NK-92 (cell line): ENCODE data around the gene MTCL1.

ENCODE experiments used
- DNase-seq: peaks from one replicate; lab custom pipeline; 2025; ENCODE audit not compliant: unreplicated experiment; lab: John Stamatoyannopoulos, UW

Gene MTCL1

GRCh38 chr18:8856212-8856611 lies 150.9 kb downstream of the MTCL1 start:
- DNase-seq: no peak

- DNase-seq: no peak
Observed at GRCh38 chr18:8856769-8857393, 151.5 kb downstream of the MTCL1 start.

- no peak for DNase-seq
Observed at GRCh38 chr18:8857806-8858205, 152.4 kb downstream of the MTCL1 start.

- DNase-seq: no peak
Observed at GRCh38 chr18:8858888-8859511, 153.6 kb downstream of the MTCL1 start.

- DNase-seq: no peak
Observed at GRCh38 chr18:8860845-8861642, 155.7 kb downstream of the MTCL1 start.

GRCh38 chr18:8863427-8863826 lies 158.1 kb downstream of the MTCL1 start:
- DNase-seq: no peak

- no peak for DNase-seq
Observed at GRCh38 chr18:8865934-8866333, 160.6 kb downstream of the MTCL1 start.

- no peak for DNase-seq
Observed at GRCh38 chr18:8866679-8867078, 161.3 kb downstream of the MTCL1 start.

GRCh38 chr18:8868276-8868675 lies 162.9 kb downstream of the MTCL1 start:
- no peak for DNase-seq

GRCh38 chr18:8868779-8869415 lies 163.5 kb downstream of the MTCL1 start:
- DNase-seq: no peak

- no peak for DNase-seq
Observed at GRCh38 chr18:8869696-8870095, 164.3 kb downstream of the MTCL1 start.

- no peak for DNase-seq
Observed at GRCh38 chr18:8870528-8870927, 165.2 kb downstream of the MTCL1 start.

GRCh38 chr18:8871489-8871888 lies 166.1 kb downstream of the MTCL1 start:
- DNase-seq: no peak

GRCh38 chr18:8874872-8875271 lies 169.5 kb downstream of the MTCL1 start:
- DNase-seq: no peak

- DNase-seq: no peak
Observed at GRCh38 chr18:8876887-8877286, 171.5 kb downstream of the MTCL1 start.

GRCh38 chr18:8881103-8881502 lies 175.7 kb downstream of the MTCL1 start:
- no peak for DNase-seq
